Endothelial cell of coronary artery (primary cell): Measurements from ENCODE around the gene PYGB. TPM values are rescaled to one million over a fixed set of nuclear protein-coding genes. Genes with fewer than 3 reads are reported as not detected.

Experiments used
- total RNA-seq: library from RNA; depleted of rRNA; stranded (reverse); fragments of >200 nt; gene quantifications from 2 replicates; pipeline ENCODE4 v1.2.3, GENCODE V29; 2014

Gene PYGB
- total RNA-seq: 88.0 and 156 TPM in 2 replicates

GRCh38 chr20:25247956-25248785, at the start of gene PYGB:
TSS of gene PYGB (plus strand) at chr20:25248085. CDS start at chr20:25248179, 94 bp downstream.

Other genes starting within 250 kb of the PYGB start
- 6.1 and 8.7 TPM in 2 replicates for gene ACSS1, start 189.9 kb upstream of the PYGB start, total RNA-seq
- gene VSX1, start 165.9 kb upstream of the PYGB start, total RNA-seq: not detected in 2 replicates
- 53.3 and 62.5 TPM in 2 replicates for gene ENTPD6, start 52.4 kb upstream of the PYGB start, total RNA-seq
- gene ABHD12, start 142.8 kb downstream of the PYGB start, total RNA-seq: 20.2 and 29.2 TPM in 2 replicates
- 5.4 and 13.6 TPM in 2 replicates for gene GINS1, start 159.6 kb downstream of the PYGB start, total RNA-seq